GM19395 (cell line): ENCODE results near the gene RAPSN.
"Not testable (repeated sequence)": the region's sequence is repeated elsewhere in the genome, so short reads cannot be mapped to it uniquely, and the experiment has no call there.

Experiments used
- ATAC-seq: cut with Tn5 transposase; IDR thresholded peaks from one replicate; pipeline ENCODE4 v1.9.1; 2021; ENCODE audit warnings: mild to moderate bottlenecking, moderate library complexity; ENCODE audit not compliant: unreplicated experiment

The RAPSN gene

DNA sequence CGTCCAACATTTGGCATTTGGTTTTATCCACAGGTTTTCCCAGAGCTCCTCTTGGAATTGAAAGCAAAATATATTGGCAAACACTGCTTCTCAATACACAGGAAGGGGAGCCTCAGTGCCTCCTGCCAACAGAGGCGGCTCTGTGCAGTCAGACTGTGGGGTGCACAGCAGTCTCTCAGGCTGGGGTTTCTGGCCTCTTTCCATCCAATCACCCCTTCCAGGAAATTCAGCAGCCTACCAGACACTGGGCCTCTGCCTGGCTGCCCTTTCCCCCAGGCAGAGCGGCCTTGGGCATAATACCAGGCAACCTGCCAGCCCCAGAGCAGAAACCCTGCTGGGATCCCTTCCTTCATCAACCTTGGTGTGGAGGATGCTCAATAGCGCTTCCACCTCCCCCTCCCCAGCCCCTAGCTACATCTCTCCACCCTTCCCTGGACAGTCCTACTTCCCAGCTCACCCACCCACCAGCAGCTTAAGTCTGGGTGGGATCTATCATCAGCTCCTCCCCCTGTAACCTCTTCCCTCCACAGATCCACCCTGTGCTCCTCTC is 17.8 kb upstream of the RAPSN start:
- ATAC-seq = no peak

DNA sequence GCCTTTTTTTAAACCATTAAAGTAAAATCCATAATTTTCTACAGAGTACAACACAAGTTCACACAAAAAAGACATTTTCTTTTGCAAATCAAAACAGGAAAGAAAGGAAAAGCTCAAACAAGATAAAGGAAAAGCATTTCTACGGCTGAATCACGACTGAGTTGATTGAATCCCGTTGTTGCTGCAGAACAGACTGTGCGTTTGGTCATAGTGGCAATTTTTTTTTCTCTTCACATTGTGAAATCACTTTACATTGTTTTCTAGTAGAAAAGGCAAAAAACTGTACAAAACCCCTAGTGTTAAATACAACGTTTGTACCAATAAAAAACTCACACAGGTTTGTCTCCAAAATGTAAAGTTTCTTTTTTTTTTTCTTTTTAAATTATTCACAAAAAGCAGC is 17.3 kb upstream of the RAPSN start:
- ATAC-seq = no peak

DNA sequence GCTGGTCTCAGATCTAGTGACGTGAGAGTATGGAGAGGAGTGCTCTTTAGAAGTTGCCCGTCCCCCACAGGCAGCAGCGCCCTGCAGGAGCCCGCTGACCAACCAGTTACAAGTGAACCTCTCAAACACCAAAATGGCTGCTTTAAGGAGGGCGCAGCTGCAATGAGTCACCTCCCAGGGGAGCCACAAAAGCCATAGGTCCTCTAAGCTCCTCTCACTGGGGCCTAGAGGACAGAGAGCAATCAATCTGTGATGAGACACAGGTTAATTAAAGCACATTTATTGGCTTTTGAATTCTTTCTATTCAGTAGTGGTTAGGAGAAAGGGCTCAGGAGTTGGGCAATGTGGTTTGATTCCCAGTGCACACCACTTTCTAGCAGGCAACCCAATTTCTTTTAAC is 15.5 kb upstream of the RAPSN start:
- no peak for ATAC-seq

DNA sequence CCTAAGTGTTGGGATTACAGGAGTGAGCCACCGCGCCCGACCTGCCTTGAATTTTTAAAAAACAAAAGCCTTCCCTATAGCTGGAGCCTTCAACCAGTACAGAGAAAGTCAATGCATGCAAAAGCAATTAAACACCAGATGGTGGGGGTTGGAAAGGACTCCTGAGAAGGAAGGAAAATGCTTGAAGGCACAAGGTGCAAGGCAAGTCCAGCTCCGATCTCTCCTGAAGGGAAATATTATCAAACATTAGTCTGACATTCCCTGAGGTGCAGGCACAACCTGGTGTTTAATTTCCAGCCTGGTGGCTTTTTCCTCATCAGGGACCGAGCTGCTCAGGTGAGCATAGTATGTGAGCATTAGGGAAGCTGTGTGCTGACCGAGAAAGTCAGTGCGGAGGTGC is 12.9 kb upstream of the RAPSN start:
- ATAC-seq = no peak

DNA sequence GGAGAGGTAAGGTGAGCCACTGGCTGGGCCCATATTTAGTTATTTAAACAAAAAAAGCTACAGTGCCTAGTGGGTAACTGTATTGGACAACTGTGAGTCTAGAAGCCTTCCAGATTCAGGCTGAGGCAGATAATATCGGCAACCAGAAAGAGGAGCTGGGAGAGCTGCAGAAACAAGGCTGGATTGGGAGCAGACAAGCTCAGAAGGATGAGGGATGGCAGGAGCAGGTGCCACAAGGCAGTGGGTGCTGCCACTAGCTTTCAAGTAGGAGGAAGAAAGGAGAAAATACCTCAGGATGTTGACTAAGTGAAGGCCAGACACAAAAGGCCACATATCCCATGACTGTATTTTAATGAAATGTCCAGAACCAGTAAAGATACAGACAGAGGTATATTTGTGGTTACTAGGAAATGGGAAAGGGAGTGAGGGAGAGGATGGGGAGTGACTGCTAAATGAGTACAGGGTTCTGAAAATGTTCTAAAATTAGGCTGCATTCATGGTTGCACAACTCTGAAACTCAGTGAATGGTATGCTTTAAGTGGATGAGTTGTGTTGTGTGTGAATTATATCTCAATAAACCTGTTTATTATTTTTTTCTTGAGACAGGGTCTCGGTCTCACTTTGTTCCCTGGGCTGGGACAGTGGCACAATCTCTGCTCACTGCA is 11.8 kb upstream of the RAPSN start:
- no peak for ATAC-seq

DNA sequence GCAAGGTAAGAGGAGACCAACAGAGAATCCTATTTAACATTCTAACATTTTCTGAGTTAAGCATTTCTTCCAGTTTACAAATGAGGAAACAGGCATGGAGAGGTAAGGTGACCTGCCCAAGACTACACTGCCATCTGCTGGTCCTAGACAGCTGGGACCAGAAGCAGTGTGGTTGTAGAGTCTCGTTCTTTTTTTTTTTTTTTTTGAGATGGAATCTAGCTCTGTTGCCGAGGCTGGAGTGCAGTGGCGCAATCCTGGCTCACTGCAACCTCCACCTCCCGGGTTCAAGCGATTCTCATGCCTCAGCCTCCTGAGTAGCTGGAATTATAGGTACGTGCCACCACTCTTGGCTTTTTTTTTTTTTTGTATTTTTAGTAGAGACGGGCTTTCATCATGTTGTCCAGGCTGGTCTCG is 5.3 kb upstream of the RAPSN start:
- not testable (repeated sequence) for ATAC-seq

DNA sequence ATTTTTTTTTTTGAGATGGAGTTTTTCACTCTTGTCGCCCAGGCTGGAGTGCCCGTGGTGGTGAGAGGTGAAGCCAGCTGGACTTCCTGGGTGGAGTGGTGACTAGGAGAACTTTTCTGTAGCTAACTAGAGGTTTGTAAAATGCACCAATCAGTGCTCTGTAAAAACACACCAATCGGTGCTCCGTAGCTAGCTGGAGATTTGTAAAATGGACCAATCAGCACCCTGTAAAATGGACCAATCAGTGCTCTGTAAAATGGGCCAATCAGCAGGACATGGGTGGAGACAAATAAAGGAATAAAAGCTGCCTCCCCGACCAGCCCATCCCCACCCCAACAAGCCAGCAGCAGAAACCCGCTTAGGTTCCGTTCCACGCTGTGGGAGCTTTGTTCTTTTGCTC is 4.4 kb upstream of the RAPSN start:
- no peak for ATAC-seq

DNA sequence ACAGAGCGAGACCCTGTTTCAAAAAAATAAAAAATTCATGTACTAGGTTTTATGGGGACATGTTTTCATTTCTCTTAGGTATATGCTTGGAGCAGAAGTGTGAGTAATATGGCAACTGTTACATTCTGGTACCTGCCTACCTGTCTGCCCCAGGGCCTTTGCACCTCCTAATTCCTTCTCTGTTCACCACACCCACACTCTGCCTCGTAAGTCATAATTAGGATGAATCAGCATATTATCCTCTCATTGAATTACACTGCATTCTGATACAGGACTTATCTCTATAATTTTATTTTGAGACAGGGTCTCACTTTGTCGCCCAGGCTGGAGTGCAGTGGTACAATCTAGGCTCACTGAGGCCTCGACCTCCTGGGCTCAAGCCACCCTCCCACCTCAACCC is 3.1 kb upstream of the RAPSN start:
- no peak for ATAC-seq

DNA sequence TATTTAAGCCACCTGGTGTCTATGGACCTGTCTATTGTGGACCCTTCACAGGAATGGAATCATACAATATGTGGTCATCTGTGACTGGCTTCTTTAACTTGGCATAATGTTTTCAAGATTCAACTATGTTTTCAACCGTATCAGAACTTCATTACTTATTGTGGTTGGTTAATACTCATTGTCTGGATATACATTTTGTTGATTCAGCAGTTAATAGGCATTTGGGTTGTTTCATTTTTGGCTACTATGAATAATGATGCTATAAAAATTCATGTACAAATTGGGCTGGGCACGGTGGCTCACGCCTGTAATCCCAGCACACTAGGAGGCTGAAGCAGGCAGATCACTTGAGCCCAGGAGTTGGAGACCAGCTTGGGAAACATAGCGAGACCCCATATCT is 2.5 kb upstream of the RAPSN start:
- no peak for ATAC-seq

DNA sequence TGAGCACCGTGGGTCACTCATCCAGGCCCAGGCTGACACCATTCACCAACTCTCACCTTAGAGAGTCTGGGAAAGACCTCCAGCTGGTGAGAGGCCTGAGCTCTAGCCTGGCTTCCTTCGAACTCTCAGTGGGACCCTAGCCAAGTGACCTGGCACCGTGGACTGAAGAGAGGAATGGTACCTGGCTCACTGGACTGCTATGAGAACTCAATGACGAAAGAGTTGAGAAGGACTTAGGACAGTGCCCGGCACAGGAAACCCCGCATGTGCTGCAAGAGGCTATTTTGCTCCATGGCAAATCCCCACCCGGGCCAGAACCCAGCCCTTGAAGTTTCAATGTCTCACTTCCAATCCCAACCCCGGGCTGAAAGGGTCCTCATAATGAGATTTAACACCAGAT is 605 bp upstream of the RAPSN start:
- ATAC-seq = no peak

DNA sequence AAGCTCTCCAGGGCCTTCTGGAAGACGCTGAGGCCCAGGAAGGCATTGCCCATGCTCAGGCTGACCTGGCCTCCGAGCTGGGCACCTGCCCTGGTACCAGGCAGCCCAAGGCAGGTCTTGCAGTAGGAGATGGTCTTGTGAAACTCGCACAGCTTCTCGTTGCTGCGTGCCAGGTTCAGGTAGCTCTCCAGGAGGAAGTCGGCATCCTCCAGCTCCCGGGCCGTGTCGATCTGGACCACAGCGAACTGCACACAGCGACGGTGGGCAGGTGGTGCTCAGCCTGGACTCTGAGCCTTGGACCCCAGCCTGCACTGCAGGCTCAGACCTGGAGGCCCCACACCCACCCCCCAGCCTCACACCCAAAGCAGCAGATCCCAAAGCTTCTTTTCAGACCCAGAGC is 1.0 kb downstream of the RAPSN start:
- ATAC-seq = no peak

DNA sequence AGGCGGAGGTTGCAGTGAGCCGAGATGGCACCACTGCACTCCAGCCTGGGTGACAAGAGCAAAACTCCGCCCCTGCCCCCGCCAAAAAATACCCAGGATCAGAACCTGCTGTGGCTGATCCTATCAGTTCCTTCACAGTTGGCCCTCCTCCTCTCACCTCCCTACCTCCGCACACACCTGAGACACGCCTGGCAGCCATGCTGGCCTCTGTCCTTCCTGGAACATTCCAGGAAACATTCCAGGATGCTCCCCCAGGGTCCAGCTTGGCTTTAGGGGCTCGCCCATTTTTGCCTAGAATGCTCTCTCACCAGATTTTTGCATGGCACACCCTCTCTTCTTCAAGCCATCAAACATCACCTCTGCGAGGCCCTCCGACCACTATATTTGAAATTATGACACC is 2.1 kb downstream of the RAPSN start:
- ATAC-seq = no peak

DNA sequence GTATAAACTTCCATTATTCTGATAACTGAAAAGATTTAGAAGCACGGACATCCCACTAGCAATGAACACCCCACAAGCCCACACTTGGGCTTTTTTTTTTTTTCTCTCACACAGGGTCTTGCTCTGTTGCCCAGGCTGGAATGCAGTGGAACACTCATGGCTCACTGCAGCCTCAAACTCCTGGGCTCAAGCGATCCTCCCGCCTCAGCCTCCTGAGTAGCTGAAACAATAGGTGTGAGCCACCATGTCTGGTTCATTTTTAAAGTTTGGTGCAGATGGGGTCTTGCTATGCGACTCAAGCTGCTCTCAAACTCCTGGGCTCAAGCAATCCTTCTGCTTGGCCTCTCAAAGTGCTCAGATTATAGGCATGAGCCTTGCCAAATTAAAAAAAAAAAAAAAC is 3.1 kb downstream of the RAPSN start:
- no peak for ATAC-seq

DNA sequence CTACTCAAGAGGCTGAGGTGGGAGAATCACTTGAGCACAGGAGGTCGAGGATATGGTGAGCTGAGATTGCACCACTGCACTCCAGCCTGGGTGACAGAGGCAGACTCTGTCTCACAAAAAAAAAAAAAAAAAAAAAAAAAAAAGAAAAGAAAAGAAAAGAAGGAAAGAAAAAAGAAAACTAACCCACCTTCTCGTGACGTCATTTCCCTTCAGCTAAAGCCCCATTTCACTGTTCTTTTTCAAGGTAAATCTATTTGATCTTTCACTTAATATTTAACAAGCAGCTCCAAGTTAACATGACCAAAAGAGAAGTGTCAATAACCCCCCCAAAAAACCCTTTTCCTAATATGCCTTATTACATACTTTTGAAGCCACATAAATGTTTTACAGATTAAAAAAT is 5.1 kb downstream of the RAPSN start:
- no peak for ATAC-seq

DNA sequence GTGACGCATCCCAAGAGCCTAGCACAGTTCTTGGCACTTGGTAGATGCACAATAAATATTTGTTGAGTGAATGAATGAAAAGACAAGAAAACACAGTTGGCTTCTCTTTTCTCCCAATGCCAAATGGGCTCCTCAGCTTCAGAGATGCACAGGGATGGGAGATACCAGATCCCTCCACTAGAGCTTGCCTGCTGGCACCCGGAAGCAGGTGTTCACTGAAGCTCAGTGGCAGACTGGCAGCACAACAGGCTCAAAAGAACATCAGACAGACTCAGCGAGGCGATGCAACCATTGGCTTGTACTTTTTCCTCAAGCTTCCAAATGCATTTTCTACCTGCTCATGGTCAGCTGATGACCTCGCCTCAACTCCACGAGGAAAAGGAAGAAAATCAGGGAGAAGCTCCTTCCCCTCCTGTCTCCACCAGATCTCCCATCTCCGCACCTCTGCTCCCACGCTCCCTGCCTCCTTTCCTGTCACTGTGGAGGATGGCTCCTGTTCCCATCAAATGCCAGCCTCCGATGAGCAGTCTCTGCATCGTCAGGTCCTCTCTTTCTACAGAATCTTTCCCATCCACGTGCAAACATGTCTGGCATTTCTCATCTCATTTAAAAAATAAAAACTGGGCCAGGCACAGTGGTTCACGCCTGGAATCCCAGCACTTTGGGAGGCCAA is 5.8 kb downstream of the RAPSN start:
- ATAC-seq = no peak

DNA sequence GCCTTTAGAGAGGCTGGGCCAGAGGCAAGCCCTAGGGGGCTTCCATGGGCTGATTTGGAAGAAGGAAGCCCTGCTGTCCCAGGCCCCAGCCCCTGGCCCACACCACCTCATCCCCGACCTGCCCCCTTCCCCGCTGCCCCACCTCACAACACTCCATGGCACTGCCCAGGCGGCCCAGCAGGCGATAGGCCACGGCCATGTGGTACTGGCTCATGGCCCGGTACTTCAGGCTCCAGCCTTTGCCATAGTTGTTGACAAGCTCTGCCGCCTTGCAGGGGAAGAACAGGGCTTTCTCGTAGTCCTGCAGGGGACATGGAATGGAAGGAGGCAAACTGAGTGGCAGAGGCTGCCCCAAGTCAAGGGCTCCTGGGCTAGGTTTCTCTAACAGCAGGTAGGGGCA is 6.4 kb downstream of the RAPSN start:
- ATAC-seq = no peak

DNA sequence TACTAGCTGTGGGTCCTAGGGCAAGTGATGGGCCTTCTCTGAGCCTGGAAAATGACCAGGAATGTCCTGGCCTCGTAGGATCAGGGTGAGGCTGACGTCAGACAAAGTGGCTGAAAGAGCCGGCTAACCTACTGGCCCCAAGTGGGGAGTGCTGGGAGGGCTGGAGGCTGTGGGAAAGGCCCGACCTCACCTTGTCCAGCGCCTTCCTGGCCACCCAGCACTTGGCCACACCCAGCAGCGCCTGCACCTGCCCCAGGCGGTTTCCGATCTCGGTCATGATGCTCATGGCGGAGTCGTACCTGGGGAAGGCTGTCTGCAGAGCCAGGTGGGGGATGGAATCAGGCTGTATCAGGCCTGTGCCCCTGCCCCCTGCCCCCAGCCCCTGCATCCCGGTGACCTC is 7.5 kb downstream of the RAPSN start:
- no peak for ATAC-seq

DNA sequence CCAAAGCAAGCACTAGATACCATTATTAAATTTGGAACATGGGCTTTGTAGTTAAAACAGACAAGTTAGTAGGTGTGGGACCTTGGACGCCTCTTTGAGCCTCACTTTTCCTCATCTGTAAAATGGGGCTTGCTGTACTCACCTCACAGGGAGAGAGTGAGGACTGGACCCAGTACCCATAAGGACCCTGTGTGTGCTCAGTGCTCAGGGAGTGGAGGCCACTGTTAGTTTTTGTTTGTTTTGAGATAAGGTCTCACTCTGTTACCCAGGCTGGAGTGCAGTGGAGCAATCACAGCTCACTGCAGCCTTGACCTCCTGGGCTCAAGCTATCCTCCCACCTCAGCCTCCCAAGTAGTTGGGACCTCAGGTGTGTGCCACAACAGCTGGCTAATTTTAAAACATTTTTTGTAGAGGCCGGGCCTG is 8.9 kb downstream of the RAPSN start:
- no peak for ATAC-seq

DNA sequence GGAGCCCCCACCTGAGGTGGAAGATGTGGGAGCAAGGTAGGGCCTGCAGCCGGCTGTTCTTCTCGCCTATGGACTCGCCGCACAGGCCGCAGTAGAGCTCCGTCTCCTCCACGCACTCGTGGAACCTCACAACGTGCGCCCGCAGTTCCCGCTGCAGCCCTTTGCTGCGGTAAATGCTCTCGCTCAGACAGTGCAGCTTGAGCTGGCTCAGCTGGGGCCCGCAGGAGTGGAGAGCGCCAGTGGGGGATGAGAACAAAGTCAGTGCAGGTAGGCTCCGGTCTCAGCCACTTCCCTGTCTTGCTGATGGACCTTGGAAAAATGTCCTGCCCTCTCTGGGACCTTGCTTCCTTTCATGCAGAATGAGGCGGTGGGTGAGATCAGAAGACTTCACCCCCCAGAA is 10.2 kb downstream of the RAPSN start:
- no peak for ATAC-seq

DNA sequence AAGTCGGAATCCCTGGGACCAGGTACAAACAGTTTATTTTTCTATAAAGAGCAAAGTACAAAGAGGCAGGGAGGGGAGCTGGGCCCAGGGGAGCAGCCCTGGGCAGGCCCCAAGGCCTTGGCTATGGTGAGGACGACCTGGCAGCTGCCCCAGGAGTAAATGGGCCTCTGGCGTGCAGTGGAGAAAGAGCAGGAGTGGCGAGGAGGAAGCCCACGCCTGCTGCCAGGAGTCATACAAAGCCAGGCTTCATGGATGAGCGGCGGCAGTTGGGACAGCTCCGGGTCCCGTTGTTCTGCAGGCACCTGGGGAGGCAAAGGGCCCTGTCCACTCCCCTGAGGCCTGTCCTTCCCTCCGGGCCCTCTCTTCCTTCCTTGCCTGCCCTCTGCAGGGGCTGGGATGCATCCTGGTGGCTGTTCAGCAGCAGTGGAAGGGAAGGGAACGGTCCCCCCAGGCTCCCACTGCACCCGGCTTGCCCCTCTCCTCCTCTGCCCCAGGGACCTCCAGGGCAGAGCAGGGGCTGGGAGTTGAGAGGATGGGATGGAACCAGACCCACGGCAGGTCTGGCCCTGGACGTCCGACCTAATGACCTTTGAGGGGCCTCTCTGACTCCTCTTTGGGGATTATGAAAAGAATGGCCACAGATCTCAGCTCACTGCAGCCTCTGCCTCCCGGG is 11.1 kb downstream of the RAPSN start:
- ATAC-seq = no peak

DNA sequence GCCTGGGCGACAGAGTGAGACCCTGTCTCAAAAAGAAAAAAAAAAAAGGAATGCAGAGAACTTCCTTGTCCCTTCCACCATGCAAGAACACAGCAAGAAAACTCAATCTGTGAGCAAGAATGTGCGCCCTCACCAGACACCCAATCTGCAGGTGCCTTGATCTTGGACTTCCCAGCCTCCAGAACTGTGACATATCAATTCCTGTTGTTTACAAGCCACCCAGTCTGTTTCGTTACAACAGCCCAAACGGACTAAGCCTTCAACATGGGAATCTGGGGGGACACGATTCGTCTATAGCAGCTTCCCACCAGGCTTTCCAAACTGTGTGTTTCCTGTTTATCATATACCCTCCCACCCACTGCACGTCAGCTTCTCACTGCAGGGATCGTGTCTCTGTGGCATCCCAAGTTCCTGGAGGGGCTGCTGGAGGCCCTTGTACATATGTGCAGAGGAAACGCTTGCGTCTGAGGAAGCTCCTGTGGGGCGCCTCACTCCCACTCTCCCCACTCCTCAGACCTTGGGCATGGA is 11.7 kb downstream of the RAPSN start:
- ATAC-seq = no peak

DNA sequence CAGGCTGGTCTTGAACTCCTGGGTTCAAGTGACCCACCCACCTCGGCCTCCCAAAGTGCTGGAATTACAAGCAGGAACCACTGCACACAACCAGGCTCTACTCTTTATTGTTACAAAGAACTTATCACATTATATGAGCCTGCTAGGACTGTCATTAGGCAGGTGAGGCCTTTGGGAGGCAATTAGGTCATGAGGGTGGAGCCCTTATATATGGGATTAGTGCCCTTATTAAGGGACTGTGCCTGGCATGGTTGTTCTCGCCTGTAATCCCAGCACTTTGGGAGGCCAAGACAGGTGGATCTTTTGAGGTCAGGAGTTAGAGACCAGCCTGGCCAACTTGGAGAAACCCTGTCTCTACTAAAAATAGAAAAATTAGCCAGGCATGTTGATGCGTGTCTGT is 12.2 kb downstream of the RAPSN start:
- no peak for ATAC-seq
